ENCODE data around the gene RPS6KA3.

- TF ChIP-seq POLR2AphosphoS5 (IDR thresholded peaks at IDR 0.05) (no peak), CTCF (IDR thresholded peaks at IDR 0.05) (no peak), POLR2A (IDR thresholded peaks at IDR 0.05) (no peak), EP300 (IDR thresholded peaks at IDR 0.05) (no peak)
Measured at GRCh38 chrX:20309806-20310205, 43.1 kb upstream of the RPS6KA3 start.
